HFFc6 (cell line): ENCODE measurements around the gene KCNIP4. TPM values are rescaled to one million over a fixed set of nuclear protein-coding genes. Genes with fewer than 3 reads are reported as not detected.

ENCODE experiments used
- DNase-seq: peaks from one replicate; pipeline ENCODE4 v3.0.0-alpha.2; 2018
- H3K27ac Mint-ChIP-seq: 2 replicates; pipeline ENCODE4 v1.8.0; 2020; ENCODE audit warnings: mild to moderate bottlenecking, mixed read lengths
- H3K27me3 Mint-ChIP-seq: 2 replicates; pipeline ENCODE4 v1.8.0; 2021; ENCODE audit warnings: mild to moderate bottlenecking, moderate library complexity, mixed read lengths; ENCODE audit not compliant: insufficient read depth
- H3K36me3 Mint-ChIP-seq: 2 replicates; pipeline ENCODE4 v1.8.0; 2021; ENCODE audit warnings: low read depth, mixed read lengths
- H3K4me1 Mint-ChIP-seq: 2 replicates; pipeline ENCODE4 v1.8.0; 2020; ENCODE audit warnings: low read depth, mixed read lengths
- H3K4me3 Mint-ChIP-seq: 2 replicates; pipeline ENCODE4 v1.8.0; 2020; ENCODE audit warnings: mild to moderate bottlenecking, moderate library complexity, mixed read lengths
- H3K9me3 Mint-ChIP-seq: 2 replicates; pipeline ENCODE4 v1.8.0; 2020; ENCODE audit warnings: mild to moderate bottlenecking, mixed read lengths
- total RNA-seq, 6 experiments: library from RNA; stranded (reverse); fragmentation: NEBNext Ultra II Directional; extraction: Animal tissue kit (Norgen Biotek cat#: 25700); gene quantifications; 2 replicates in 1 of 6; 3 replicates in 5 of 6; pipeline ENCODE4 v1.2.3, GENCODE V29; 2021
- TF ChIP-seq, protein P1 (sequence below): fragments of 200-600 bp; sonication (generic); IDR thresholded peaks from 2 replicates; pipeline ENCODE4 v1.5.0; 2021; ENCODE audit warnings: antibody characterized with exemption, mild to moderate bottlenecking

Gene KCNIP4
- total RNA-seq, 6 experiments from 2014 or later = not detected

DNA sequence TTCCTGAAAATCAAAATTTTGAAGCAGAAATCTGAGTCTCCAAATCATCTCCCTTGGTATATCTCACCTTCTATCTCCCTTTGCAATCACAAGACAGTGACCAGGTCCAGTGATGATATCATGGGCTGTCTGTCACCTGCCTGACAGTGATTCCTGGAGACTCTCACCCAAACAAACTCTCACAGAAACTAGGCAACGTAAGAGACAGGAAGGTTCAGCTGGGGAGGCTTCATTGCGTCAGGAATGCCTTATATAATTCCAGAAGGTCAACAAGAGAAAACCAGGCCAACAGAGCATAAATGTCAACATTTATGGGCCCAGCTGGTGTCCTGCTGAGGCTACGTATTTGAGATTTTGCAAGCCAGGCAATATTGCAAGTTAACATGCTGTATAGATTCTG lies 412.7 kb downstream of the KCNIP4 start:
- no peak overlapping the region for H3K27ac Mint-ChIP-seq
- DNase-seq = no peak
- peaks cover 27% of the 10 kb centered on the region for H3K9me3 Mint-ChIP-seq
- H3K36me3 Mint-ChIP-seq = no peaks in the 10 kb centered on the region
- no peak overlapping the region for H3K4me3 Mint-ChIP-seq
- H3K4me1 Mint-ChIP-seq = no peaks in the 10 kb centered on the region
- no peaks in the 10 kb centered on the region for H3K27me3 Mint-ChIP-seq
- TF ChIP-seq, protein P1, sequence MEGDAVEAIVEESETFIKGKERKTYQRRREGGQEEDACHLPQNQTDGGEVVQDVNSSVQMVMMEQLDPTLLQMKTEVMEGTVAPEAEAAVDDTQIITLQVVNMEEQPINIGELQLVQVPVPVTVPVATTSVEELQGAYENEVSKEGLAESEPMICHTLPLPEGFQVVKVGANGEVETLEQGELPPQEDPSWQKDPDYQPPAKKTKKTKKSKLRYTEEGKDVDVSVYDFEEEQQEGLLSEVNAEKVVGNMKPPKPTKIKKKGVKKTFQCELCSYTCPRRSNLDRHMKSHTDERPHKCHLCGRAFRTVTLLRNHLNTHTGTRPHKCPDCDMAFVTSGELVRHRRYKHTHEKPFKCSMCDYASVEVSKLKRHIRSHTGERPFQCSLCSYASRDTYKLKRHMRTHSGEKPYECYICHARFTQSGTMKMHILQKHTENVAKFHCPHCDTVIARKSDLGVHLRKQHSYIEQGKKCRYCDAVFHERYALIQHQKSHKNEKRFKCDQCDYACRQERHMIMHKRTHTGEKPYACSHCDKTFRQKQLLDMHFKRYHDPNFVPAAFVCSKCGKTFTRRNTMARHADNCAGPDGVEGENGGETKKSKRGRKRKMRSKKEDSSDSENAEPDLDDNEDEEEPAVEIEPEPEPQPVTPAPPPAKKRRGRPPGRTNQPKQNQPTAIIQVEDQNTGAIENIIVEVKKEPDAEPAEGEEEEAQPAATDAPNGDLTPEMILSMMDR = no peak

DNA sequence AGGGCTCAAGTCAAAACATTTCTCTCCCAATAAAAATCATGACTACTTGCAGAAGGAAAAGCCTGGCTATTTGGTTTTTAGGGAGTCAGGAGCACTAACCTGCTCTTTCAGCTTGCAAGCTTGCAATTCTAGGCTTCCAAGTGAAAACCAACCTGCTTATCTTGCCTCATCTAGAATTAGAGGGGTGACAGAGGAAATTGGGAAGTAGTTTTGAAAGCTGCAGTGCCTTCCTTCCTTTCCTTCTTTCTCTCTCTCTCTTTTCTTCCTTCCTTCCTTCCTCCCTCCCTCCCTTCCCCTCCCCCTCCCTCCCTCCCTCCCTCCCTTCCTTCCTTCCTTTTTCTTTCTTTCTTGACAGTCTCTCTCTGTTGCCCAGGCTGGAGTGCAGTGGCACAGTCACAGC lies 417.5 kb downstream of the KCNIP4 start:
- Mint-ChIP-seq H3K4me1 (no peaks in the 10 kb centered on the region), H3K9me3 (peaks cover 17% of the 10 kb centered on the region), H3K27ac (no peak overlapping the region), H3K36me3 (no peaks in the 10 kb centered on the region), H3K4me3 (no peak overlapping the region), H3K27me3 (no peaks in the 10 kb centered on the region; the same call in 1 of the 2 replicates)
- DNase-seq = no peak
- TF ChIP-seq, protein P1 = no peak

DNA sequence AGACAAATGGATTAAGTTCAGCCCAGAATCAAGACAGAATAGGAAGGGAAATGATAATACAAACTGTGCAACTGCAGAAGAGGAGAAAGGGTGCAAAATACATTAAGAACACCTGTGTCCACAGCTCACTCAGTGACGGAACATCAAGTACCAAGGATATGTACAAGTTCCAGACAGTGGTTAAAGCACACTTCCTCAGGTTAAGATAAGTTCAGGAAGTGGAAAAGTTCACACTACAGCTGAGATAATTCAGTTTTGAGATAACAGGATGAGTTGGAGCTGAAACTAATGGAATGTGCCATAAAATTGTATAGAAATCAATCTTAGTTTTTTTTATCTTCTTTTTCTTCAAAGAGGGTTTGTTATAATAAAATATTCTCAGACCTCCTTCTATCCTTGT lies 419.4 kb downstream of the KCNIP4 start:
- no peak for DNase-seq
- H3K27me3 Mint-ChIP-seq = no peaks in the 10 kb centered on the region; the same call in 1 of the 2 replicates
- no peaks in the 10 kb centered on the region for H3K36me3 Mint-ChIP-seq
- H3K27ac Mint-ChIP-seq = no peak overlapping the region
- H3K4me3 Mint-ChIP-seq = no peak overlapping the region
- TF ChIP-seq, protein P1 = no peak
- H3K4me1 Mint-ChIP-seq = no peaks in the 10 kb centered on the region
- peaks cover 15% of the 10 kb centered on the region for H3K9me3 Mint-ChIP-seq

DNA sequence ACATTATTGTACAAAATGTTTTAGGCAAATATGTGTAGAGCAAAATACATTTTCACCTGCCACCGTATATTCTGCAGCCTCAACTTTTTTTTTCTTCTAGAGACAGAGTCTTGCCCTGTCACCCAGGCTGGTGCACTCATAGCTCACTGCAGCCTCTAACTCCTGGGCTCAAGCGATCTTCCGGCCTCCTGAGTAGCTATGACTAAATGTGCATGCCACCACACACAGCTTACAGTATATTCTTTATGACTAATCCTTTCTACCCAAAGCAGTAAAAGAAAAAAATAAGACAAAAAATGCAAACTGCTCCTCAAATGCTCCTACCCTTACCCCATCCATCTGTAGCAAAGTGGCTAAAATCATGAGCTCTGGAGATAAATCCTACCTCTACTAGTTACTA lies 426.3 kb downstream of the KCNIP4 start:
- H3K4me3 Mint-ChIP-seq = no peak overlapping the region
- H3K4me1 Mint-ChIP-seq = no peaks in the 10 kb centered on the region
- no peaks in the 10 kb centered on the region for H3K36me3 Mint-ChIP-seq
- DNase-seq = no peak
- H3K9me3 Mint-ChIP-seq = peaks cover 19% of the 10 kb centered on the region
- TF ChIP-seq, protein P1 = no peak
- no peaks in the 10 kb centered on the region; the same call in 1 of the 2 replicates for H3K27me3 Mint-ChIP-seq
- no peak overlapping the region for H3K27ac Mint-ChIP-seq

DNA sequence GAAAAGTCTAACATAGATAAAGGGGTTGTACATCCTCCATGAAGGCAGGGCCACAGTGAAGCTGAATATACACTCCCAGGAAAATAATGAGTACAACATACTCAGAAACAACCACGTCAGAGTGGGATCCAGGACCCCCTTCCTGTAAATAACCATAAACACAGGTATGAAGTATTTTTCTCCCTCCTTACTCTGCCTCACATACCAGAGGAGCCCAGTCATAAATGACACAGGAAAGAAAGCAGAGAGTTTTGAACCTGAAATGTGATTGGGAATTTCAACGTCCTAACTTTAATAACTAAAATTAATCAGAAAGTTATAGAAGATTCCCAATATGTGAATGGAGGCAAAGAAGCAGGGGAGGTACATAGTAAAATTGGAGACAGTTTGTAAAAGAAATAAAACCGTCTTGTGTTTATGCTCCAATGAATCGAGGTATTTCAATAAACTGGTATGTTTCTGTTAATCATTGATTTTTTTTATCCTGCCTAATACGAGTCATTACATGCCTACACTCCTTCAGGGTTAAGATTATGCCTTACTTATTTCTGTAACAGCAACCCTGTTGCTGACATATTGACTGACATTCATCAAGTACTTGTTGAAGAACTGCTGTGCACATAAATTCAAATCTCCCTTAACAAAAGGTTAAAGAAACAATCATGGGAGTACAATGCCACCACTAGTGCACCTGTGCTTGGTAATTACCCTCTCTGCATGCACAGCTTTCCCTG lies 431.3 kb downstream of the KCNIP4 start:
- Mint-ChIP-seq H3K27me3 (no peaks in the 10 kb centered on the region), H3K4me3 (no peak overlapping the region), H3K36me3 (no peaks in the 10 kb centered on the region), H3K27ac (no peak overlapping the region), H3K4me1 (no peaks in the 10 kb centered on the region), H3K9me3 (peaks cover under 1% of the 10 kb centered on the region; the same call in 1 of the 2 replicates)
- DNase-seq = no peak
- TF ChIP-seq, protein P1 = no peak
